Right lobe of liver (tissue), 4 donors: Measurements from ENCODE around the gene FAM163A.

Experiments used
- CTCF ChIP-seq, 4 donors: fragments of 200-600 bp in 3 of 4; fragments of 450-650 bp in 1 of 4; IDR thresholded peaks; one replicate each; pipeline versions ENCODE4 v1.5.1 to v1.8.0; 2016 to 2022; ENCODE audit warnings: antibody characterized with exemption in 4 of 4, mild to moderate bottlenecking in 2 of 4
- POLR2A ChIP-seq: fragments of 450-650 bp; IDR thresholded peaks from one replicate; pipeline ENCODE4 v1.6.1; 2017; ENCODE audit warnings: antibody characterized with exemption, mild to moderate bottlenecking
- donor health status: DM: no; HTN: no; CAD: no.
- donor health status: DM: no; HTN: no; CAD: no.
- donor health status: DM: no; HTN: yes; CAD: no.

DNA sequence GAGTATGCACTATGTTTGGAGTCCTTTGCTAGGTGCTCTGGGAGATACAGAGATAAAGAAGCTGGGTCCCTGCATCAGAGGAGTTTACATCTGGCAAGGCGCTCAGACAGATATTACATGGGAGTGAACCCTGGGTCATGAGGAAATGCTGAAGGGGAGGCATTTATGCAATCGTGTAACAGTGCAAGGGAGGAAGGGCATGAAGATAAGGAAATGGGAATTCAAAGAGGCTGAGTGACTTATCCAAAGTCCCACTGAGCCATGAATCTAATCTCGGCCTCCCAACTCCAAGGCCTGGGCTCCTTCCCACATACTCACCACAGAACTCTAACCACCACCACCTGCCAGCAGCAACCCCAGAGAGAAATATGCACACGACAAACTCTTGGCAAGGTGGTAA lies 51.6 kb downstream of the FAM163A start:
- TF ChIP-seq CTCF (IDR thresholded peaks at IDR 0.05), result no peak
- TF ChIP-seq POLR2A, result no peak
